Lower leg skin (tissue), 4 donors: ENCODE results near the gene SASH3. TPM values are rescaled to one million over a fixed set of nuclear protein-coding genes. Genes with fewer than 3 reads are reported as not detected.
A peak's percentile ranks its signal among the peaks of the same experiment; 100 is the strongest.

Experiments used
- DNase-seq, 2 donors: peaks; one replicate each; pipeline ENCODE4 v3.0.0-alpha.2; 2019; ENCODE audit warnings: low spot score in 2 of 2
- H3K4me3 ChIP-seq: fragments of 200-600 bp; sonication (generic); 2 replicates; pipeline ENCODE4 v1.5.1; 2017; ENCODE audit warnings: mild to moderate bottlenecking, low read depth; ENCODE audit not compliant: poor library complexity, severe bottlenecking
- POLR2A ChIP-seq, 2 donors: fragments of 450-650 bp; IDR thresholded peaks; one replicate each; pipeline ENCODE4 v1.6.1; 2016 to 2017; ENCODE audit warnings: antibody characterized with exemption in 2 of 2, mild to moderate bottlenecking in 1 of 2, moderate library complexity in 1 of 2
- WGBS, 2 donors: methylation state at CpG; one replicate each; pipeline ENCODE4 v1.1.5; 2018; 5-methylcytosine and 5-hydroxymethylcytosine counted together
- intact Hi-C: fragments of 100-400 bp; cut with DNase I; formaldehyde crosslinking; loops from one replicate; pipeline ENCODE4 v1.15.0; 2023; ENCODE audit warnings: low total_unique reads
- total RNA-seq, 4 donors: library from RNA; depleted of rRNA; stranded (reverse); fragments of >200 nt; gene quantifications; one replicate each; pipeline ENCODE4 v1.1.0, GENCODE V29; 2016
- TF ChIP-seq, protein P1 (sequence below), 3 donors: fragments of 450-650 bp; IDR thresholded peaks; one replicate each; pipeline ENCODE4 v1.5.1; 2016; ENCODE audit warnings: antibody characterized with exemption in 3 of 3, mild to moderate bottlenecking in 3 of 3, moderate library complexity in 2 of 3

The SASH3 gene
- total RNA-seq, 4 donors from 2014 or later = 0.25 to 3.4 (median 1.6) TPM

DNA sequence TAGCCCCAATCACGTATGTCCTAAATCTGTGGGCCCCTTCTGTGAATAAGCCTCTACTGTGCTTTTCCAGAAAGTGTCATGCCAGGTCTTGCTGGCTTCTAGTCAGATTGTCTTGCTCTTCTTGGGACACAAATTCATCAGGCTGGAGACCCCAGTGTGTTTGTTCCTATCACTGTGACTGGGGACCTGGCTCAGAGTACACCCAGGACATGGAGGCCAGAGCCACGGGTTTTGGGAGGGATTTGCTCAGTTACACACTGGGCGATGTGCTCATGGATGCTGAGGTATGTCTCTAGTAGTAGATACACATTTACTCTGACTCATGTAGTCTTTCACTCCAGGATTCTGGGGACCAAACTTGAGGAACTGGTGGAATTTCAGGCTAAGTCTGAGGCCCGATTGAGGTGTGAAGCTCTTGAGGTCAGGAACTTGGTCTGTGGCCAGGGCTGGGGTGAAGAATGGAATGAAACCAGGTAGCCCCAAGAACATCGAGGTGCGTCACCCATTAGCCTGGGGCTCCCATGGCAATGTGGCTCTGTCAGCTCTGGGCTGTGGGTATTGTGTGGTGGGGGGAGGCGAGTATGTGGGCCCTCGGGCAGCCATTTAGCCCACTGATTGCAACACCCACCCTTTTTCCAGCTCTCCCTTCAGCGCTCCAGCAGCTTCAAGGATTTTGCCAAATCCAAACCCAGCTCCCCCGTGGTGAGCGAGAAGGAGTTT, 7.7 kb downstream of the SASH3 start:
- WGBS, 2 donors = 73 to 84% methylated on average over 10 to 11 of the region's 11 CpGs

DNA sequence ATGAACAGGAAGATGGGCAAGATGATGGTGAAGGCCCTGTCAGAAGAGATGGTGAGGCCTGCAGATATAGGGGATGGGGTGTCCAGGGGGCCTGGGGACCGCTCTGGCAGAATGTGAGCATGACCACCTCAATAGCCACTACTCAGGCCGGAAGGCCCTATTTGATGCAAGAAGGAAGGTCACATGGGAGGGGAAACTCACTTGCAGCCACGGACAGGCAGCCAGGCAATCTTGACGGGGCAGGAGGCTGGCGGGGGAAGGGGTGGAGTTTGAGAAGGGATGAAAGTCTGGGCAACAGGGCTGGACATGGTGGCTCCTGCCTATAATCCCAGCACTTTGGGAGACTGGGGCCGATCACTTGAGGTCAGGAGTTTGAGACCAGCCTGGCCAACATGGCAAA, 8.8 kb downstream of the SASH3 start:
- 84 to 88% methylated on average over 4 to 6 of the region's 6 CpGs for whole genome bisulfite sequencing, 2 donors
- H3K4me3 ChIP-seq = no peak overlapping the region
- TF ChIP-seq, protein P1, sequence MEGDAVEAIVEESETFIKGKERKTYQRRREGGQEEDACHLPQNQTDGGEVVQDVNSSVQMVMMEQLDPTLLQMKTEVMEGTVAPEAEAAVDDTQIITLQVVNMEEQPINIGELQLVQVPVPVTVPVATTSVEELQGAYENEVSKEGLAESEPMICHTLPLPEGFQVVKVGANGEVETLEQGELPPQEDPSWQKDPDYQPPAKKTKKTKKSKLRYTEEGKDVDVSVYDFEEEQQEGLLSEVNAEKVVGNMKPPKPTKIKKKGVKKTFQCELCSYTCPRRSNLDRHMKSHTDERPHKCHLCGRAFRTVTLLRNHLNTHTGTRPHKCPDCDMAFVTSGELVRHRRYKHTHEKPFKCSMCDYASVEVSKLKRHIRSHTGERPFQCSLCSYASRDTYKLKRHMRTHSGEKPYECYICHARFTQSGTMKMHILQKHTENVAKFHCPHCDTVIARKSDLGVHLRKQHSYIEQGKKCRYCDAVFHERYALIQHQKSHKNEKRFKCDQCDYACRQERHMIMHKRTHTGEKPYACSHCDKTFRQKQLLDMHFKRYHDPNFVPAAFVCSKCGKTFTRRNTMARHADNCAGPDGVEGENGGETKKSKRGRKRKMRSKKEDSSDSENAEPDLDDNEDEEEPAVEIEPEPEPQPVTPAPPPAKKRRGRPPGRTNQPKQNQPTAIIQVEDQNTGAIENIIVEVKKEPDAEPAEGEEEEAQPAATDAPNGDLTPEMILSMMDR (IDR thresholded peaks at IDR 0.05) = no peak
- TF ChIP-seq POLR2A (IDR thresholded peaks at IDR 0.05) = no peak
- no peak for DNase-seq
- intact Hi-C loops = no loop called here

More for the DNA sequence above, 7.7 kb downstream of the SASH3 start:
- H3K4me3 ChIP-seq = no peak overlapping the region
- DNase-seq = no peak
- intact Hi-C loops = no loop called here
- TF ChIP-seq, protein P1 (IDR thresholded peaks at IDR 0.05) = no peak
- no peak for TF ChIP-seq POLR2A (IDR thresholded peaks at IDR 0.05)

DNA sequence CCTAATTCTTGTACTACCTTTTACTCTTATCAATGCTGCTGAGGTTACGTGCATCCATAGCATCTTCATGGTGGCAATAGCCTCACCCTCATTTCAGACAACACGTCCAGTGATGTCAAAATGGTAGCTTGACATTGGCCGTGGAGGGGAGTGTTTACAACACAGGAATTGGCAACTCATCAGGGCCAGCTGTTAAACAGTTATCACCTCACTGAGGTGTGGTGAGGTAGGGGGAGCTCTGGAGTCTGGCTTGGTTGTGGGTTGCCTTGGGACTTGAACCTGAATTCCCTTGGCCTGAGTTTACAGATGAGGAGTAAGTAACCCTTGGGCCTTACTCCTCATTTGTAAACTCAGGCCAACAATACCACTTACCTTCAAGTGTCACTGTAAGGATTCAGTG, 10.4 kb downstream of the SASH3 start:
- no peak for DNase-seq
- intact Hi-C loops = no loop called here
- WGBS, 2 donors = 90 to 91% methylated on average over 3 of the region's 3 CpGs
- H3K4me3 ChIP-seq = no peak overlapping the region
- TF ChIP-seq, protein P1 (IDR thresholded peaks at IDR 0.05) = no peak
- TF ChIP-seq POLR2A (IDR thresholded peaks at IDR 0.05) = no peak

DNA sequence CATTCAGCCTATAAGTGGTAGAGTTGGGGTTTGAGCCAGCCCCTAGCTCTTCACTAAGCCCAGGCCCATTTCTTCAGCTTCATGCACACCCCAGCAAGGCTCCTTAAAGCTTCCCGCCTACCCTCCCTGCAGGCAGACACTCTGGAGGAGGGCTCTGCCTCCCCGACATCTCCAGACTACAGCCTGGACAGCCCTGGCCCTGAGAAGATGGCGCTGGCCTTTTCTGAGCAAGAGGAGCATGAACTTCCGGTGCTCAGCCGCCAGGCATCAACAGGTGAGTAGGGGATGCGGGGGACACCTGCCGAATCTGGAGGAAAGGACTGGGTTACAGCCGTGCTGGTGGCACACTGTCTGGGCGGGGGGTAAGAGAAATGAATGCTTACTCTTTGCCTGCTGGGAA, 11.1 kb downstream of the SASH3 start:
- WGBS, 2 donors = 87 to 95% methylated on average over 7 to 9 of the region's 9 CpGs
- no peak for TF ChIP-seq POLR2A (IDR thresholded peaks at IDR 0.05)
- TF ChIP-seq, protein P1 (IDR thresholded peaks at IDR 0.05) = no peak
- peak in 1 of 2 donors; percentile 71 for DNase-seq
- H3K4me3 ChIP-seq = no peak overlapping the region
- intact Hi-C loops = no loop called here

DNA sequence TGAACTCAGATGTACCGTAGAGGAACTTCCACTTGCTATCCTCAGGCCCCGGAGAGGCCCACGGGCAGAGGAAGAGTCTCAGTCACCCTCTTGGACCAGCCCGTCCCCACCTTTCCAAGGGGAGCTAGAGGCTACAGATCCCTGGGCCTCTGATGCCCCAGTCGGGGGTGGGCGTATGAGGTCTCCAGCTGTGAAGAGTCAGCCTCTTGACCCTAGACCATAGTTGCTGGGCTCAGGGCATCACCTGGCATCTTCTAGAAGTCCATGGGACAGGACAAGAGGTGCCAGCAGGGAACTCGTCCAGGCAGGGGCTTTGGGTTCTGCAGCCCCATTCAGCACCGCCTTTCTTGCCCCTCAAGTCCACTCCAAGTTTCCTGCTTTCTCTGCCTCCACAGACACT, 11.6 kb downstream of the SASH3 start:
- TF ChIP-seq, protein P1 (IDR thresholded peaks at IDR 0.05) = no peak
- TF ChIP-seq POLR2A (IDR thresholded peaks at IDR 0.05) = no peak
- whole genome bisulfite sequencing, 2 donors = 82 to 84% methylated on average over 6 to 8 of the region's 8 CpGs
- intact Hi-C loops = no loop called here
- no peak for DNase-seq
- no peak overlapping the region for H3K4me3 ChIP-seq
